K562 (cell line): ENCODE measurements around the gene NRCAM. TPM values are rescaled to one million over a fixed set of nuclear protein-coding genes. Genes with fewer than 3 reads are reported as not detected.

Experiments
- MAFF ChIP-seq: IDR thresholded peaks from 2 replicates; pipeline ENCODE4 v1.6.1; 2012; ENCODE audit warnings: low read length, improper control_type of control experiment
- SRSF1 ChIP-seq: fragments of 200-400 bp; formaldehyde crosslinking; IDR thresholded peaks from 2 replicates; pipeline ENCODE4 v1.6.1; 2017; ENCODE audit warnings: mild to moderate bottlenecking, low read depth, low read length, moderate library complexity
- polyA plus RNA-seq, 8 experiments: library from polyadenylated mRNA; depleted of rRNA in 4 of 8; stranded (reverse) in 5 of 8; unstranded in 3 of 8; fragments of >200 nt; fragmentation: Nextera tagmentation in 2 of 8; fragmentation: Illumina TruSeq in 1 of 8; extraction: Ambion mirVana in 2 of 8; extraction: Trizol in 1 of 8; gene quantifications; 2 replicates each; pipeline versions ENCODE4 v1.2.1 to v1.2.3, GENCODE V29; 2011 to 2014; ENCODE audit warnings: inconsistent platforms in 1 of 8, missing spikeins in 1 of 8
- total RNA-seq, 7 experiments: library from RNA; depleted of rRNA in 6 of 7; stranded (reverse); fragments of >200 nt in 6 of 7; fragmentation: Illumina TruSeq in 2 of 7; extraction: Trizol in 2 of 7; gene quantifications; 2 replicates each; pipeline versions ENCODE4 v1.2.1 to v1.2.3, GENCODE V29; 2011 to 2021; ENCODE audit warnings: low replicate concordance in 1 of 7
- TF ChIP-seq, protein P1 (sequence below), 2 experiments: fragments of 450-650 bp in 1 of 2; sonication (generic) in 1 of 2; formaldehyde crosslinking in 1 of 2; IDR thresholded peaks; 2 replicates each; pipeline versions ENCODE4 v1.7.1 to v1.9.0; 2016 to 2022; ENCODE audit warnings: inconsistent platforms in 1 of 2, mild to moderate bottlenecking in 1 of 2, missing genetic modification reagents in 1 of 2
- TF ChIP-seq, protein P2 (sequence below): fragments of 450-650 bp; IDR thresholded peaks from 2 replicates; pipeline ENCODE4 v1.6.1; 2017; ENCODE audit warnings: mild to moderate bottlenecking, moderate library complexity

The NRCAM gene
- total and polyA plus RNA-seq, 9 of the 15 experiments (the other 6 are each of a cell fraction or from before 2014, with no cell fraction given) = 0.03 to 0.54 (median 0.12) TPM; not detected in 1

DNA sequence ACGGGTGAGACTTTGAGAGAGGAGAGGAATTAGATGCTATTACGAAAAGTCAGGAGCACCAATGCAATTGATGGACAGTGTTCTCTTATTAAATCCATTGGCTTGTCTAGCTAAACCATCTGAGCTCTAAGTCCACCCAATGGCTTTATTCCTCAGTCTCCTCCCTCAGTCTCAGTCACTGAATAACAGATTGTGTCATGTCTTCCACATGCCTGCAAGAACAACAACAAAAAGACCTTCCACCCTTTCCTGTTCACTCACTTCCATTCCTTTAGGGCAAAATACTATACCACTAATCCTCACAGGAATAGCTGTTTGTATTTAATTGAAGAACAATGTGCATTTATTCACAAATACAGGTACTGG is 171.2 kb downstream of the NRCAM start (continued):
- TF ChIP-seq, protein P1, sequence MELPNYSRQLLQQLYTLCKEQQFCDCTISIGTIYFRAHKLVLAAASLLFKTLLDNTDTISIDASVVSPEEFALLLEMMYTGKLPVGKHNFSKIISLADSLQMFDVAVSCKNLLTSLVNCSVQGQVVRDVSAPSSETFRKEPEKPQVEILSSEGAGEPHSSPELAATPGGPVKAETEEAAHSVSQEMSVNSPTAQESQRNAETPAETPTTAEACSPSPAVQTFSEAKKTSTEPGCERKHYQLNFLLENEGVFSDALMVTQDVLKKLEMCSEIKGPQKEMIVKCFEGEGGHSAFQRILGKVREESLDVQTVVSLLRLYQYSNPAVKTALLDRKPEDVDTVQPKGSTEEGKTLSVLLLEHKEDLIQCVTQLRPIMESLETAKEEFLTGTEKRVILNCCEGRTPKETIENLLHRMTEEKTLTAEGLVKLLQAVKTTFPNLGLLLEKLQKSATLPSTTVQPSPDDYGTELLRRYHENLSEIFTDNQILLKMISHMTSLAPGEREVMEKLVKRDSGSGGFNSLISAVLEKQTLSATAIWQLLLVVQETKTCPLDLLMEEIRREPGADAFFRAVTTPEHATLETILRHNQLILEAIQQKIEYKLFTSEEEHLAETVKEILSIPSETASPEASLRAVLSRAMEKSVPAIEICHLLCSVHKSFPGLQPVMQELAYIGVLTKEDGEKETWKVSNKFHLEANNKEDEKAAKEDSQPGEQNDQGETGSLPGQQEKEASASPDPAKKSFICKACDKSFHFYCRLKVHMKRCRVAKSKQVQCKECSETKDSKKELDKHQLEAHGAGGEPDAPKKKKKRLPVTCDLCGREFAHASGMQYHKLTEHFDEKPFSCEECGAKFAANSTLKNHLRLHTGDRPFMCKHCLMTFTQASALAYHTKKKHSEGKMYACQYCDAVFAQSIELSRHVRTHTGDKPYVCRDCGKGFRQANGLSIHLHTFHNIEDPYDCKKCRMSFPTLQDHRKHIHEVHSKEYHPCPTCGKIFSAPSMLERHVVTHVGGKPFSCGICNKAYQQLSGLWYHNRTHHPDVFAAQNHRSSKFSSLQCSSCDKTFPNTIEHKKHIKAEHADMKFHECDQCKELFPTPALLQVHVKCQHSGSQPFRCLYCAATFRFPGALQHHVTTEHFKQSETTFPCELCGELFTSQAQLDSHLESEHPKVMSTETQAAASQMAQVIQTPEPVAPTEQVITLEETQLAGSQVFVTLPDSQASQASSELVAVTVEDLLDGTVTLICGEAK (IDR thresholded peaks at IDR 0.05) = no peak
- TF ChIP-seq, protein P1 (CRISPR knock-in tag; IDR thresholded peaks at IDR 0.05) = no peak
- TF ChIP-seq SRSF1 (no peak), MAFF (no peak)
- TF ChIP-seq, protein P2, sequence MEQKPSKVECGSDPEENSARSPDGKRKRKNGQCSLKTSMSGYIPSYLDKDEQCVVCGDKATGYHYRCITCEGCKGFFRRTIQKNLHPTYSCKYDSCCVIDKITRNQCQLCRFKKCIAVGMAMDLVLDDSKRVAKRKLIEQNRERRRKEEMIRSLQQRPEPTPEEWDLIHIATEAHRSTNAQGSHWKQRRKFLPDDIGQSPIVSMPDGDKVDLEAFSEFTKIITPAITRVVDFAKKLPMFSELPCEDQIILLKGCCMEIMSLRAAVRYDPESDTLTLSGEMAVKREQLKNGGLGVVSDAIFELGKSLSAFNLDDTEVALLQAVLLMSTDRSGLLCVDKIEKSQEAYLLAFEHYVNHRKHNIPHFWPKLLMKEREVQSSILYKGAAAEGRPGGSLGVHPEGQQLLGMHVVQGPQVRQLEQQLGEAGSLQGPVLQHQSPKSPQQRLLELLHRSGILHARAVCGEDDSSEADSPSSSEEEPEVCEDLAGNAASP = no peak
